EH (cell line): ENCODE data around the gene OSBPL5.

Source experiments
- DNase-seq: peaks from one replicate; pipeline ENCODE4 v3.0.0-alpha.2; 2015; ENCODE audit warnings: low read depth

OSBPL5 gene

GRCh38 chr11:3165152-3165705 is at the start of gene OSBPL5:
Gene OSBPL5, minus strand, starts transcription at chr11:3165310. Its CDS starts 36,162 bp downstream, at chr11:3129148.
- DNase-seq = peak; percentile 80

GRCh38 chr11:3214420-3214699 is 49.2 kb upstream of the OSBPL5 start:
- DNase-seq = no peak

GRCh38 chr11:3213659-3214419 is 48.7 kb upstream of the OSBPL5 start:
- no peak for DNase-seq

GRCh38 chr11:3208272-3208671 is 43.2 kb upstream of the OSBPL5 start:
- no peak for DNase-seq

- DNase-seq = no peak
Measured at GRCh38 chr11:3207526-3208189, 42.5 kb upstream of the OSBPL5 start.

GRCh38 chr11:3206922-3207204 is 41.8 kb upstream of the OSBPL5 start:
- no peak for DNase-seq

GRCh38 chr11:3206156-3206921 is 41.2 kb upstream of the OSBPL5 start:
- DNase-seq = no peak

GRCh38 chr11:3205261-3206155 is 40.4 kb upstream of the OSBPL5 start:
- DNase-seq = peak; percentile 30

- no peak for DNase-seq
Measured at GRCh38 chr11:3204141-3205015, 39.3 kb upstream of the OSBPL5 start.

GRCh38 chr11:3203221-3204043 is 38.3 kb upstream of the OSBPL5 start:
- no peak for DNase-seq

- no peak for DNase-seq
Measured at GRCh38 chr11:3202759-3203158, 37.6 kb upstream of the OSBPL5 start.

GRCh38 chr11:3202305-3202704 is 37.2 kb upstream of the OSBPL5 start:
- no peak for DNase-seq

- DNase-seq = no peak
Measured at GRCh38 chr11:3201677-3202181, 36.6 kb upstream of the OSBPL5 start.

- DNase-seq = no peak
Measured at GRCh38 chr11:3201112-3201581, 36.0 kb upstream of the OSBPL5 start.

GRCh38 chr11:3200388-3201111 is 35.4 kb upstream of the OSBPL5 start:
- DNase-seq = no peak

- DNase-seq = no peak
Measured at GRCh38 chr11:3199537-3200295, 34.6 kb upstream of the OSBPL5 start.

- no peak for DNase-seq
Measured at GRCh38 chr11:3198815-3199214, 33.7 kb upstream of the OSBPL5 start.

- DNase-seq = no peak
Measured at GRCh38 chr11:3197878-3198528, 32.9 kb upstream of the OSBPL5 start.
